22Rv1 (cell line): ENCODE measurements around the gene CLIP2.

Experiments used
- CTCF ChIP-seq: fragments of 450-650 bp; IDR thresholded peaks from 2 replicates; pipeline ENCODE4 v1.5.1; 2017; ENCODE audit warnings: mild to moderate bottlenecking
- ZFX ChIP-seq: fragments of 450-650 bp; IDR thresholded peaks from 2 replicates; pipeline ENCODE4 v1.6.1; 2017; ENCODE audit warnings: antibody characterized with exemption, borderline replicate concordance

- TF ChIP-seq CTCF (no peak), ZFX (no peak)
Observed at GRCh38 chr7:74376256-74377036, 87.2 kb downstream of the CLIP2 start.
